GM18951 (cell line): ENCODE results near the gene ZNF680.
"Not testable (repeated sequence)": the region's sequence is repeated elsewhere in the genome, so short reads cannot be mapped to it uniquely, and the experiment has no call there.

ENCODE experiments used
- POLR2A ChIP-seq: IDR thresholded peaks from 4 replicates; pipeline ENCODE4 v1.6.1; 2011; ENCODE audit warnings: mild to moderate bottlenecking; ENCODE audit not compliant: insufficient read length, insufficient read depth; ENCODE audit errors: extremely low read depth
- in situ Hi-C: fragments of 300-500 bp; cut with MboI; formaldehyde crosslinking; loops from one replicate; pipeline ENCODE4 v1.12.0; 2022; ENCODE audit warnings: low sequenced_read_pairs, mixed read lengths, inconsistent platforms; ENCODE audit not compliant: unreplicated experiment

ZNF680 gene

DNA sequence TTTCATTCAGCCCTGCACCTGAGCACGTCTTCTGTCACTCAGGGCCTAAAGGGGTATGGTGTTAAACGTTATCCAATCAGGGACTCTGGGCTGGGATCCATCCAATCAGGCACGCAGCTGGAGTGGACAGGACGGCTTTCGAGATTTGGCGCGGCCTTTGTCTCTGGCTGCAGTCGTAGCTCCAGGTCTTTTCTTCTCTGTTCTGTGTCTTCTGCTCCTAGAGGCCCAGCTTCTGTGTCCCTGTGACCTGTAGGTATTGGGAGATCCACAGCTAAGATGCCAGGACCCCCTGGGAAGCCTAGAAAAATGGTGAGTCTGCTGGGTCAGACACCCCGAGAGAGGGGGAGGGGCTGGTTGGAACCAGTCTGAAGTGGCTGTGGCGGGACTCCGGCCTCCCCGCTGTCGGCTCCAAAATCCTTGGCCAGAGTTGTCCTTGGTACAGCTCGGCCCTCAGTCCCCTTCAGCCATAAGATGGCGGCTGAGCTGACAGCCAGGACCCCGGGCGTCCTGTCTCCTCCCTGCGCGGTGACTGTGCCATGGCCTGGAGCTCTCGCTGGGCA lies 11.7 kb upstream of the ZNF680 start:
- in situ Hi-C loops, result no loop called here
- no peak for TF ChIP-seq POLR2A

DNA sequence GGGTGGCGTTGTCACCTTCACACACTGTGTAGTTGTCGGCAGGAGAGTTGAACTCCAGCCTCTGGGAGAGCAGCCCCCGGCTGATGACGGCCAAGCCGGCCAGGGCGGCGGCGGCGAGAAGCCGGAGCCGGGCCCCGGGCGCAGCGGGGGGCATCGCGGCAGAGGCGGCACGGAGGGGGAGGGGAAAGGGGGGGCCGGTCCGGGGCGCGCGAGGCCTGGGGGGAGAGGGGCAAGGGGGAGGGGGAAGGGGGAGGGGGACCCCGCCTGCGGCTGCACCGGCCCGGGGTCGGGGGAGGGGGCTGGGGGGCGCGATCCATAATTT lies 7.4 kb upstream of the ZNF680 start:
- in situ Hi-C loops, result not testable (repeated sequence)

DNA sequence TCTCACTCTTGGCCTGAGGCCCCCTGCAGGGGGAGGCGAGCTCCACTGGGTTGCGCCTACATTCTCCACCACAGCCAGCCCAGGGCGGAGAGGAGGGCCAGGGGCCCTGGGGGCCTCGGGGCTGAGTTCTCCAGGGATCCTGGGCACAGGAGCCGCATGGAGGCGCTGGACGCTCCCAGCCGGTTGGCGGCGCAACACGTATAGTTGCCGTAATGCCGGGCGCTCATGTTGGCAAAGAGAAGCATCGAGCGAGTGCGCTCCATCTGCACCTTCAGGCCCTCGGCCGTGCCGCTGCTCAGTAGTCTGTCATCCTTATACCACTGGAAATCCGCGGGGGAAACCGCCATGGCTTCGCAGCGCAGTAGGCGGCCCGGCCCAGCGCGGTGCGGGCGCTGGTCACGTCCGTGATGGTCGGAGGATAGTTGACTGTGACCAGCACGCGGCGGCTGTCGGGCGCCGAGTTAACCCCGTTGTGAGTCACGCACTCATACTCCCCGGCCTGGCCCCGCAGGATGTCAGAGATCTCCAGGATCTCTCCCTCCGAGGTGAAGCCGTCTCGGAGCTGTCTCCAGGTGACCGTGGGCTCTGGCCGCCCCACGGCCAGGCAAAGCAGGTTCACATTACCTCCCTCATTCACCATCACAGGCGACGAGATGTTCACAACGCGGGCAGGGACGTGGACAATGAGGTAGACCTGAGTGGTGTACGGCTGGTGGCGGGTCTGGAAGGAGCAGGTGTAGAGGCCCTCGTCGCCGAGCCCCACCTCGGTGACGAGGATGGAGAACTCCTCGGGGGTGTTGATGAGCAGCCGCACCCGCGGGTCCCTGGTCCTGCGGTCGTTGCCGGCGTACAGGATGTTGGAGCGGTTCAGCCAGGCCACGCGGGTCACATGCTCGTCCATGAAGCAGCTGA lies 6.8 kb upstream of the ZNF680 start:
- in situ Hi-C loops, result not testable (repeated sequence)

GRCh38 chr7:64562256-64562625 lies 630 bp downstream of the ZNF680 start:
- in situ Hi-C loops, result no loop called here
- no peak for TF ChIP-seq POLR2A

GRCh38 chr7:64559206-64559605 lies 3.7 kb downstream of the ZNF680 start:
- in situ Hi-C loops, result no loop called here
- TF ChIP-seq POLR2A, result no peak

- in situ Hi-C loops, result no loop called here
- no peak for TF ChIP-seq POLR2A
Observed at GRCh38 chr7:64558781-64559180, 4.1 kb downstream of the ZNF680 start.

GRCh38 chr7:64558323-64558705 lies 4.6 kb downstream of the ZNF680 start:
- no peak for TF ChIP-seq POLR2A
- in situ Hi-C loops, result no loop called here

DNA sequence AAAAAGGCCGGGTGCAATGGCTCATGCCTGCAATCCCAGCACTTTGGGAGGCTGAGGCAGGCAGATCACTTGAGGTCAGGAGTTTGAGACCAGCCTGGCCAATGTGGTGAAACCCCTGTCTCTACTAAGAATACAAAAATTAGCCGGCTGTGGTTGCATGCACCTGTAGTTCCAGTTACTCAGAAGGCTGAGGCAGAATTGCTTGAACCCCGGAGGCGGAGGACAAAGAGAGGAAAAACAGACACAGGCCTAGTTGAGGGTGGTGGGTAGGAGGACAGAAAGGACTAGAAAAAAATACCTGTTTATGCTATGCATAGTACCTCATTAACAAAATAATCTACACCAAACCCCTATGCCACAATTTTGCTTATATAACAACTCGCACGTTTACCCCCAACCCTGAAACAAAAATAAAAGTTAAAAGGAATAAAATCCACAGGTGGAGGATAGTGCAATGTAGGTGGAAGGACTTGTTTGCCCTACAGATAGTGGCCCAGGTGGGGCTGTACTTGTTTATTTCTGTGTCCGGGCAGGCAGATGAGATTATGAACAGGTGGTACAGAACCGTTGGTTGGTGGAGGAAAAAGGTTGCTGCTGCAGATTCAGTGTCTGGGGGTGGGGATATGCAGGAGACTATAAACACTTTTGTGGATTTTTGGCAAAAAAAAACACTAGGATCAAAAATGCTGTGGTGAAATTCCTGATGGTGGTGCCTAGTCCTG lies 5.1 kb downstream of the ZNF680 start:
- no peak for TF ChIP-seq POLR2A

DNA sequence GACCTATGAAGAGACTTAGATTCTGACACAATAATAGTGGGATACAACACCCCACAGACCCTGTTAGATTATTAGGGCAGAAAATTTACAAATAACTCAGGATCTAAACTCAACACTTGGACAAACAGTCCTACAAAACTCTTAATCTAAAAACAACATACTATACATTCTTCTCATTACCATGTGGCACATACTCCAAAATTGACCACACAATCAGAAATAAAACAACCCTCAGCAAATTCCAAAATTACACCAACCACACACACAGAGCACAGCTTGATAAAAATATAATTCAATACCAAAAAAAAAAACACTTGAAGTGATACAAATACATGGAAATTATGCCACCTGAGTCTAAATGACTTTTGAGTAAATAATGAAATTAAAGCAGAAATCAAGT lies 7.8 kb downstream of the ZNF680 start:
- in situ Hi-C loops, result no loop called here
- TF ChIP-seq POLR2A, result no peak

More for the DNA sequence above, 5.1 kb downstream of the ZNF680 start:
- in situ Hi-C loops, result no loop called here

GRCh38 chr7:64554188-64554587 lies 8.7 kb downstream of the ZNF680 start:
- in situ Hi-C loops, result not testable (repeated sequence)

GRCh38 chr7:64551375-64552142 lies 11.3 kb downstream of the ZNF680 start:
- no peak for TF ChIP-seq POLR2A
- in situ Hi-C loops, result no loop called here

GRCh38 chr7:64544010-64544409 lies 18.9 kb downstream of the ZNF680 start:
- TF ChIP-seq POLR2A, result no peak
- in situ Hi-C loops, result no loop called here
